ENCODE measurements around the gene TMEM168.

The TMEM168 gene

GRCh38 chr7:112714917-112715316 is 75.3 kb downstream of the TMEM168 start:
- DNase-seq = no peak
